Spleen (tissue), 11 donors: ENCODE data around the gene SLC8A1. TPM values are rescaled to one million over a fixed set of nuclear protein-coding genes. Genes with fewer than 3 reads are reported as not detected.

Experiments used
- DNase-seq: peaks from one replicate; pipeline ENCODE4 v3.0.0-alpha.2; 2020
- H3K27ac ChIP-seq, 8 donors: fragments of 200-600 bp; sonication (generic) in 7 of 8; 1 replicate in 4 of 8; 2 replicates in 4 of 8; pipeline versions ENCODE4 v1.5.0 to v1.8.0; 2016 to 2021; ENCODE audit warnings: inconsistent platforms in 4 of 8, mild to moderate bottlenecking in 4 of 8, moderate library complexity in 1 of 8
- H3K27me3 ChIP-seq, 7 donors: fragments of 200-600 bp; sonication (generic) in 6 of 7; replicated peaks in 1 of 7; 1 replicate in 4 of 7; 2 replicates in 3 of 7; pipeline versions ENCODE4 v1.5.0 to v1.8.0; 2016 to 2021; ENCODE audit warnings: inconsistent platforms in 3 of 7, mild to moderate bottlenecking in 1 of 7
- H3K36me3 ChIP-seq, 6 donors: fragments of 200-600 bp; sonication (generic) in 5 of 6; 1 replicate in 4 of 6; 2 replicates in 2 of 6; pipeline versions ENCODE4 v1.5.0 to v1.8.0; 2016 to 2021; ENCODE audit warnings: inconsistent platforms in 2 of 6
- H3K4me1 ChIP-seq, 6 donors: fragments of 200-600 bp; sonication (generic) in 5 of 6; 1 replicate in 3 of 6; 2 replicates in 3 of 6; pipeline versions ENCODE4 v1.5.0 to v1.8.0; 2016 to 2021; ENCODE audit warnings: inconsistent platforms in 3 of 6
- H3K4me3 ChIP-seq, 8 donors: fragments of 200-600 bp; sonication (generic) in 7 of 8; 1 replicate in 4 of 8; 2 replicates in 4 of 8; pipeline versions ENCODE4 v1.5.0 to v1.8.0; 2016 to 2021; ENCODE audit warnings: inconsistent platforms in 4 of 8, mild to moderate bottlenecking in 4 of 8, moderate library complexity in 2 of 8
- H3K9me3 ChIP-seq, 8 donors: fragments of 200-600 bp; sonication (generic) in 7 of 8; 1 replicate in 4 of 8; 2 replicates in 4 of 8; pipeline versions ENCODE4 v1.5.0 to v1.8.0; 2016 to 2021; ENCODE audit warnings: inconsistent platforms in 4 of 8
- POLR2A ChIP-seq, 3 donors: fragments of 450-650 bp; IDR thresholded peaks; one replicate each; pipeline ENCODE4 v1.5.1; 2017; ENCODE audit warnings: antibody characterized with exemption in 3 of 3, mild to moderate bottlenecking in 1 of 3
- POLR2AphosphoS5 ChIP-seq, 3 donors: sonication (generic); formaldehyde crosslinking; IDR thresholded peaks; one replicate each; pipeline ENCODE4 v1.5.1; 2017; ENCODE audit warnings: antibody characterized with exemption in 3 of 3
- WGBS, 5 donors: extraction: QIAGEN DNeasy Blood & Tissue Kit in 3 of 5; methylation state at CpG; one replicate each; pipeline versions ENCODE4 v1.1.5 to v1.1.7; 2013 to 2018; 5-methylcytosine and 5-hydroxymethylcytosine counted together
- intact Hi-C: fragments of 100-400 bp; cut with DNase I; formaldehyde crosslinking; loops from one replicate; pipeline ENCODE4 v1.15.0; 2023; ENCODE audit warnings: low total_unique reads
- polyA plus RNA-seq, 3 donors: library from polyadenylated mRNA; stranded (reverse); fragments of 200-250 nt; gene quantifications; one replicate each; pipeline ENCODE4 v1.2.1, GENCODE V29; 2013
- total RNA-seq, 7 donors: library from RNA; depleted of rRNA in 3 of 7; stranded (reverse); fragments of >200 nt in 3 of 7; fragmentation: NEBNext Ultra II Directional in 4 of 7; extraction: Animal tissue kit (Norgen Biotek cat#: 25700) in 4 of 7; gene quantifications; one replicate each; pipeline versions ENCODE4 v1.1.0 to v1.2.1, GENCODE V29; 2016 to 2021
- TF ChIP-seq, protein P1 (sequence below), 11 experiments: fragments of 200-600 bp in 7 of 11; fragments of 450-650 bp in 4 of 11; sonication (generic) in 4 of 11; IDR thresholded peaks in 8 of 11; conservative IDR thresholded peaks in 3 of 11; 1 replicate in 7 of 11; 2 replicates in 4 of 11; pipeline versions ENCODE4 v1.4.0 to v1.8.0; 2016 to 2021; ENCODE audit warnings: antibody characterized with exemption in 11 of 11, inconsistent platforms in 4 of 11, mild to moderate bottlenecking in 1 of 11
- donor health status: healthy with polysubstance abuse.
- donor health status: DM: no; HTN: no; CAD: no; lungs with moderate emphysema.
- donor health status: DM: no; HTN: no; CAD: no.
- donor health status: Bipolar disorder and iron deficiency.
- donor health status: healthy.
- donor health status: DM: no; HTN: no; CAD: no.
- donor health status: DM: yes; HTN: yes; CAD: no.

Gene SLC8A1
- total and polyA plus RNA-seq, 10 donors = 0.36 to 86.0 (median 58.3) TPM

DNA sequence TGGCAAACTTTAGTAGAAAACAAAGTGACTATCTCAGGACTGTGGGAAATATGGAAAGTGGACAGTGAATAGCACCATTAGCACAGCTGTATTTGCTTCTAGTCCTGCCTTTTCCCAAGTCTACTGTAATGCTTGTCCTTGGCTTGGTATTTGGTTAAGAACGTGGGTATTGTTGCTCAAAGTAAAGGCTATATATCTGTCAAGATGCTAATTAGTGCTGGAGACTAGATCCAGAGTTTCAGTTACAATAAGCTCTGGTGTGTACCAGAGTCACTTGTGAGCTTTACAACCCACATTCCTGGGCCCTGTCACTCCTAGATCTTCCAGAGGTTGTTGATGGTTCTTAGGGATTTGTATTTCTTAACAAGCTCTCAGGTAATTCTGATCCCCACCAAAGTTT, 313.6 kb downstream of the SLC8A1 start:
- Histone ChIP-seq H3K4me3 (no peak overlapping the region), H3K36me3 (peaks cover 0 to 11% (median 0%) of the 10 kb centered on the region in 6 donors), H3K9me3 (no peaks in the 10 kb centered on the region), H3K27ac (no peak overlapping the region), H3K27me3 (no peaks in the 10 kb centered on the region), H3K4me1 (no peaks in the 10 kb centered on the region)
- no peak for TF ChIP-seq POLR2A (IDR thresholded peaks at IDR 0.05)
- no peak for TF ChIP-seq POLR2AphosphoS5 (IDR thresholded peaks at IDR 0.05)
- intact Hi-C loops = no loop called here
- WGBS, 5 donors = 62 to 87% (median 71%) methylated on average over 1 of the region's 1 CpG
- DNase-seq = no peak

DNA sequence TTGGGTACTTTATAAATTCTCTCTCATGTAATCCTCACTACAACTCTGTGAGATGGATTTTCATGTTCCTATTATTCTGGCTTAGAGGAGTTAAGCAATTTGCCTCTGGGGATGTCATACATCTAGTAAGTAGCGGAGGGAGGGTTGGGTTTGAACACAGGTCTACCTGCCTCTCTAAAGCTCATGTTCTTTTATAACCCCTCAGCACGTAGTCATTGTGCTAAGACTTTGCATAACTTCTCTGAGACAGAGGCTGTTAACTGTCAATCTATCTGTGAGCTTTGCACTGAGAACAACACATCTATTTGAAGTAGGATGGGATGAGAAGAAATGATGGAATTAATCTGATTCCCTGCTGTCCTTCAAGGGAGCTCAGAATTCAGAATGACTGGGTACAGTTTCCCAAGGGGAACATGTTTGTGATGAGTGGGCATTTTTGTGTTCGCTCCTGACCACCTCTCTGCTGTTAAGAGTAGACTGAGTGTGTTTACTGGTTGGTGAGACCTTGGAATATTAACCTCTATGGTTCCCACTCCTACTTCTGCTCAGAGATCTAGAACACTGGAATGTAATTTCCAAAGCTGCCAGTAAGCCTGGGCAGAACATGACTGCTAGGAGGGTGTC, 320.7 kb downstream of the SLC8A1 start:
- 72 to 88% (median 82%) methylated on average over 3 of the region's 3 CpGs for WGBS, 5 donors
- H3K4me3 ChIP-seq = no peak overlapping the region
- no peaks in the 10 kb centered on the region for H3K36me3 ChIP-seq
- H3K27ac ChIP-seq = no peak overlapping the region
- H3K4me1 ChIP-seq = no peaks in the 10 kb centered on the region
- intact Hi-C loops = no loop called here
- TF ChIP-seq POLR2AphosphoS5 (IDR thresholded peaks at IDR 0.05) = no peak
- TF ChIP-seq POLR2A (IDR thresholded peaks at IDR 0.05) = no peak
- TF ChIP-seq, protein P1, sequence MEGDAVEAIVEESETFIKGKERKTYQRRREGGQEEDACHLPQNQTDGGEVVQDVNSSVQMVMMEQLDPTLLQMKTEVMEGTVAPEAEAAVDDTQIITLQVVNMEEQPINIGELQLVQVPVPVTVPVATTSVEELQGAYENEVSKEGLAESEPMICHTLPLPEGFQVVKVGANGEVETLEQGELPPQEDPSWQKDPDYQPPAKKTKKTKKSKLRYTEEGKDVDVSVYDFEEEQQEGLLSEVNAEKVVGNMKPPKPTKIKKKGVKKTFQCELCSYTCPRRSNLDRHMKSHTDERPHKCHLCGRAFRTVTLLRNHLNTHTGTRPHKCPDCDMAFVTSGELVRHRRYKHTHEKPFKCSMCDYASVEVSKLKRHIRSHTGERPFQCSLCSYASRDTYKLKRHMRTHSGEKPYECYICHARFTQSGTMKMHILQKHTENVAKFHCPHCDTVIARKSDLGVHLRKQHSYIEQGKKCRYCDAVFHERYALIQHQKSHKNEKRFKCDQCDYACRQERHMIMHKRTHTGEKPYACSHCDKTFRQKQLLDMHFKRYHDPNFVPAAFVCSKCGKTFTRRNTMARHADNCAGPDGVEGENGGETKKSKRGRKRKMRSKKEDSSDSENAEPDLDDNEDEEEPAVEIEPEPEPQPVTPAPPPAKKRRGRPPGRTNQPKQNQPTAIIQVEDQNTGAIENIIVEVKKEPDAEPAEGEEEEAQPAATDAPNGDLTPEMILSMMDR (IDR thresholded peaks at IDR 0.05 in 8 of 11, conservative IDR thresholded peaks at IDR 0.05 in 3 of 11) = no peak
- H3K9me3 ChIP-seq = no peaks in the 10 kb centered on the region
- no peak for DNase-seq
- H3K27me3 ChIP-seq = no peaks in the 10 kb centered on the region

DNA sequence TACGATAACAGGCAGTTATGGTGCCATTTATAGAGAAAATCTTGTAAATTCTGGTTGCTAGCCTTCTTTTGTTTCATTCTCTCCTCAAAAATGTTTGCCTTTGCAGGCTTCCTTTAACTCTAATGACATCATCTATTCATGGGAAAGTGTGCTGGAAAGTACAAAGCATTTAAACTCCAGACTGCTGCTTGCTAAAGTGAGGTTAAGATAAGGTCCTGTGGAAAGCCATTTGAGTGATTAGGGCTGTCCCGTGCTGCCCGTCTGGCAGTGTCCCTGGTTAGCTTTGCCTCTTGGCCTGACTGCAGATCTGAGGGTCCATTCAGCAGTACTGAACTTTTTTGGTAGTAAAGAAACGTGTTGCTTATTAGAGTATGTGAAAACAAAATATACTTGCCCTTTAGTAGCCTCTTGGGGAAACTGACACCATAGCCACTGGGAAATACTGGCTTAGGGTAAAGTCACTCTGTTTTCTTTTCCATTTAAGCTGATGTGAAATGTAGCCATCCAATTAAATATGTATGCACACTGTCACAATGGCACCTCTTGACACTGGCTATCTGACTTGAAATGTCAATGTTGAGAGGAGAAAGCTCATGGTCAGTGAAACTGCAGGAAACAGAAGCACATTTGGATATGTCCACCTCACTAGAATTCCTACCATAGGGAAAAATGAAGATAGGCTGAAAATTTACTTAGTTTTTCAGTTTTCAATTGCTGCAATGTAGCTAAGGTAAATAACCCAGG, 321.5 kb downstream of the SLC8A1 start:
- DNase-seq = no peak
- Histone ChIP-seq H3K27ac (no peak overlapping the region), H3K36me3 (no peaks in the 10 kb centered on the region), H3K4me1 (no peaks in the 10 kb centered on the region), H3K27me3 (no peaks in the 10 kb centered on the region), H3K9me3 (no peaks in the 10 kb centered on the region), H3K4me3 (no peak overlapping the region)
- intact Hi-C loops = no loop called here
- WGBS, 5 donors = 64 to 76% (median 73%) methylated on average over 4 of the region's 4 CpGs
- TF ChIP-seq, protein P1 (IDR thresholded peaks at IDR 0.05 in 8 of 11, conservative IDR thresholded peaks at IDR 0.05 in 3 of 11) = no peak
- no peak for TF ChIP-seq POLR2A (IDR thresholded peaks at IDR 0.05)
- TF ChIP-seq POLR2AphosphoS5 (IDR thresholded peaks at IDR 0.05) = no peak

DNA sequence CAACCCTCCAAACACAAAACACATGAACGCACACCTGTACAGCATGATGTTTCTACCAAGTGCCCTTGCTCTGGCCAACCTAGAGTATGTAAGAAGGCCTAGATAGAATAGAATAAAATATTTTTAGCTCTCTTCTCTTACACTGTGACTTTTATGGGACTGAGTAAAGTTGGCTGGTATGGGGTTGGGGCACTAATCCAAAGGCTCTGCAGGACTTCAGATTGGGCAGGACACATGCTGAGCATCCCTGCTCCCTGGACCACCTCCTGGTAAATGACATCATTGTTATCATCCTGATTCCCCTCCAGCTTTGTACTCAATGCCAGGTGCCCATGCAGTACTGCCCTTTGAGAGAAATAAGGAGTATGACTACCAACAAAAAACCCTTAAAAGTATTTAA, 322.2 kb downstream of the SLC8A1 start:
- Histone ChIP-seq H3K9me3 (no peaks in the 10 kb centered on the region), H3K36me3 (no peaks in the 10 kb centered on the region), H3K27ac (no peak overlapping the region), H3K4me3 (no peak overlapping the region), H3K4me1 (no peaks in the 10 kb centered on the region), H3K27me3 (no peaks in the 10 kb centered on the region)
- no peak for TF ChIP-seq POLR2A (IDR thresholded peaks at IDR 0.05)
- WGBS, 5 donors = 90 to 100% (median 93%) methylated on average over 1 of the region's 1 CpG
- DNase-seq = no peak
- intact Hi-C loops = no loop called here

DNA sequence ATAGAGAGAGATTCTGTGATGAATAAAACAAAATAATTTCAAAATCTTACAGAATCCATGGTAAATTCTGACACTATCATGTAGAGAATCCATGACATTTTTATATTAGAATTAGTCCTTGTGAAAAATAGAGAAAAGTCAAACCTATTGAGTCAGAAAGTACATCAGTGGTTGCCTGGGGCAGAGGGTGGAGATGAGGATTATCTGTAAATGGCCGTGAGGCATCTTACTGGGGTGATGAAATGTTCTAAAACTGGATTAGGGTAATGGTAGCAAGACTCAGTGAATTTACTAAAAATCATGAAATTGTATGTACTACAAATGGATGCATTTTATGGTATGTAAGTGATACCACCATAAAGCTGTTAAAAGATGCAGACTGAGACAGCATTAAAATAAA, 323.1 kb downstream of the SLC8A1 start:
- H3K4me3 ChIP-seq = no peak overlapping the region
- H3K27me3 ChIP-seq = no peaks in the 10 kb centered on the region
- no peak for DNase-seq
- no peaks in the 10 kb centered on the region for H3K9me3 ChIP-seq
- H3K4me1 ChIP-seq = no peaks in the 10 kb centered on the region
- no peak for TF ChIP-seq POLR2AphosphoS5 (IDR thresholded peaks at IDR 0.05)
- TF ChIP-seq, protein P1 (IDR thresholded peaks at IDR 0.05 in 8 of 11, conservative IDR thresholded peaks at IDR 0.05 in 3 of 11) = no peak
- TF ChIP-seq POLR2A (IDR thresholded peaks at IDR 0.05) = no peak
- 74 to 90% (median 78%) methylated on average over 1 of the region's 1 CpG for WGBS, 5 donors
- no peak overlapping the region for H3K27ac ChIP-seq
- no peaks in the 10 kb centered on the region for H3K36me3 ChIP-seq
- intact Hi-C loops = no loop called here
